GM12874 (cell line): ENCODE data around the gene NEK4.

Source experiments
- CTCF ChIP-seq: IDR thresholded peaks from 2 replicates; pipeline ENCODE4 v1.5.1; 2011; ENCODE audit warnings: low read depth, mild to moderate bottlenecking, control low read depth, low read length, moderate library complexity; ENCODE audit not compliant: insufficient read depth

NEK4 gene

GRCh38 chr3:52707585-52707984 is 63.2 kb downstream of the NEK4 start:
- TF ChIP-seq CTCF, result no peak

GRCh38 chr3:52705688-52706686 is 64.8 kb downstream of the NEK4 start, which contains the start of the genes GLT8D1 and SPCS1:
Gene GLT8D1, minus strand, starts transcription at chr3:52705791. Its CDS starts 5,331 bp downstream, at chr3:52700460.
Gene SPCS1, plus strand, starts transcription at chr3:52706106. Its CDS starts 141 bp downstream, at chr3:52706247.
- TF ChIP-seq CTCF, result no peak

GRCh38 chr3:52705438-52705687 is 65.4 kb downstream of the NEK4 start:
- no peak for TF ChIP-seq CTCF

- no peak for TF ChIP-seq CTCF
These were observed 65.9 kb downstream of the NEK4 start for GRCh38 chr3:52704611-52705437.

GRCh38 chr3:52703341-52703740 is 67.4 kb downstream of the NEK4 start:
- TF ChIP-seq CTCF, result no peak

- no peak for TF ChIP-seq CTCF
These were observed 73.1 kb downstream of the NEK4 start for GRCh38 chr3:52697632-52697965.

GRCh38 chr3:52696830-52697631 is 73.7 kb downstream of the NEK4 start:
- TF ChIP-seq CTCF, result no peak
